HG03025 (cell line): ENCODE data around the gene AMIGO3.
"Not testable (repeated sequence)": the region's sequence is repeated elsewhere in the genome, so short reads cannot be mapped to it uniquely, and the experiment has no call there.

Experiments used
- ATAC-seq: cut with Tn5 transposase; IDR thresholded peaks from one replicate; pipeline ENCODE4 v1.9.1; 2021; ENCODE audit warnings: mild to moderate bottlenecking, moderate library complexity; ENCODE audit not compliant: unreplicated experiment, low FRiP score

AMIGO3 gene

GRCh38 chr3:49712631-49713317 lies 6.7 kb downstream of the AMIGO3 start:
- ATAC-seq: no peak

GRCh38 chr3:49712166-49712565 lies 7.3 kb downstream of the AMIGO3 start:
- ATAC-seq: no peak

GRCh38 chr3:49711489-49711888 lies 8.0 kb downstream of the AMIGO3 start:
- no peak for ATAC-seq

GRCh38 chr3:49709852-49710251 lies 9.6 kb downstream of the AMIGO3 start:
- no peak for ATAC-seq

GRCh38 chr3:49707113-49707480 lies 12.4 kb downstream of the AMIGO3 start:
- ATAC-seq: no peak

- no peak for ATAC-seq
Measured at GRCh38 chr3:49706456-49707112, 12.9 kb downstream of the AMIGO3 start.

GRCh38 chr3:49705390-49705960 lies 14.0 kb downstream of the AMIGO3 start:
- no peak for ATAC-seq

- ATAC-seq: no peak
Measured at GRCh38 chr3:49704629-49705028, 14.9 kb downstream of the AMIGO3 start.

GRCh38 chr3:49703956-49704355 lies 15.5 kb downstream of the AMIGO3 start:
- ATAC-seq: no peak

- ATAC-seq: no peak
Measured at GRCh38 chr3:49703443-49703927, 16.0 kb downstream of the AMIGO3 start.

- no peak for ATAC-seq
Measured at GRCh38 chr3:49702672-49703071, 16.8 kb downstream of the AMIGO3 start.

- no peak for ATAC-seq
Measured at GRCh38 chr3:49701388-49702077, 18.0 kb downstream of the AMIGO3 start.

GRCh38 chr3:49700453-49701128 lies 18.9 kb downstream of the AMIGO3 start:
- no peak for ATAC-seq

GRCh38 chr3:49700014-49700413 lies 19.5 kb downstream of the AMIGO3 start:
- no peak for ATAC-seq

GRCh38 chr3:49699281-49699979 lies 20.1 kb downstream of the AMIGO3 start:
- no peak for ATAC-seq

- ATAC-seq: not testable (repeated sequence)
Measured at GRCh38 chr3:49695350-49696015, 24.0 kb downstream of the AMIGO3 start.

GRCh38 chr3:49694409-49695070 lies 24.9 kb downstream of the AMIGO3 start:
- not testable (repeated sequence) for ATAC-seq

GRCh38 chr3:49691481-49691880 lies 28.0 kb downstream of the AMIGO3 start:
- not testable (repeated sequence) for ATAC-seq

- not testable (repeated sequence) for ATAC-seq
Measured at GRCh38 chr3:49690856-49691255, 28.6 kb downstream of the AMIGO3 start.
